ENCODE measurements around the gene AKTIP. TPM values are rescaled to one million over a fixed set of nuclear protein-coding genes. Genes with fewer than 3 reads are reported as not detected.
"Not testable (repeated sequence)": the region's sequence is repeated elsewhere in the genome, so short reads cannot be mapped to it uniquely, and the experiment has no call there.

AKTIP gene
- total RNA-seq, 4 donors from 2014 or later: 30.2 to 55.5 (median 36.6) TPM

DNA sequence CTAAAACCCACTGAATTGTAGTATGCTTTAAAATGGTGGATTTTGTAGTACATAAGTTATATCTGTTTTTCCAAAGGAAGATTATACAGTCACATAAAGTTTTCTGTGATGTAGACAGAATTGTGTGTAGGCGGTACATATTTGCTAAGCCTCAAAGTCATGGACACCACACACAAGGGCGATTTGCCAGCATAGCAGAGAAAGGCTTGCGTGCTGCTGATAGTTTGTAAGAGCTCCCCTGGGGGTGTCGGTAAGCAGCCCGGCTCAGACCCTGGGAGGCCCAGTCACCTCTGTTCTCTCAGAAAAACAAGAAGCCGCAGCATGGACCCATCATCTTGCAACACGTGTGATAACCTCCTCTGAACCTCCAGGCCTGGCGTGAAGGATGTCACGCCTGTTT is 38.3 kb upstream of the AKTIP start:
- Histone ChIP-seq H3K9me3 (no peaks in the 10 kb centered on the region), H3K4me3 (no peak overlapping the region), H3K36me3 (no peaks in the 10 kb centered on the region), H3K27ac (no peak overlapping the region), H3K27me3 (peaks cover 2% of the 10 kb centered on the region), H3K4me1 (no peaks in the 10 kb centered on the region)
- no peak for DNase-seq (ENCODE audit: low spot score in 2 of 2)
- TF ChIP-seq EP300 (IDR thresholded peaks at IDR 0.05) (no peak), POLR2A (IDR thresholded peaks at IDR 0.05) (no peak), POLR2AphosphoS5 (IDR thresholded peaks at IDR 0.05) (no peak)
- TF ChIP-seq, protein P1, sequence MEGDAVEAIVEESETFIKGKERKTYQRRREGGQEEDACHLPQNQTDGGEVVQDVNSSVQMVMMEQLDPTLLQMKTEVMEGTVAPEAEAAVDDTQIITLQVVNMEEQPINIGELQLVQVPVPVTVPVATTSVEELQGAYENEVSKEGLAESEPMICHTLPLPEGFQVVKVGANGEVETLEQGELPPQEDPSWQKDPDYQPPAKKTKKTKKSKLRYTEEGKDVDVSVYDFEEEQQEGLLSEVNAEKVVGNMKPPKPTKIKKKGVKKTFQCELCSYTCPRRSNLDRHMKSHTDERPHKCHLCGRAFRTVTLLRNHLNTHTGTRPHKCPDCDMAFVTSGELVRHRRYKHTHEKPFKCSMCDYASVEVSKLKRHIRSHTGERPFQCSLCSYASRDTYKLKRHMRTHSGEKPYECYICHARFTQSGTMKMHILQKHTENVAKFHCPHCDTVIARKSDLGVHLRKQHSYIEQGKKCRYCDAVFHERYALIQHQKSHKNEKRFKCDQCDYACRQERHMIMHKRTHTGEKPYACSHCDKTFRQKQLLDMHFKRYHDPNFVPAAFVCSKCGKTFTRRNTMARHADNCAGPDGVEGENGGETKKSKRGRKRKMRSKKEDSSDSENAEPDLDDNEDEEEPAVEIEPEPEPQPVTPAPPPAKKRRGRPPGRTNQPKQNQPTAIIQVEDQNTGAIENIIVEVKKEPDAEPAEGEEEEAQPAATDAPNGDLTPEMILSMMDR (IDR thresholded peaks at IDR 0.05): no peak
- WGBS: 86% methylated on average over 9 of the region's 9 CpGs

DNA sequence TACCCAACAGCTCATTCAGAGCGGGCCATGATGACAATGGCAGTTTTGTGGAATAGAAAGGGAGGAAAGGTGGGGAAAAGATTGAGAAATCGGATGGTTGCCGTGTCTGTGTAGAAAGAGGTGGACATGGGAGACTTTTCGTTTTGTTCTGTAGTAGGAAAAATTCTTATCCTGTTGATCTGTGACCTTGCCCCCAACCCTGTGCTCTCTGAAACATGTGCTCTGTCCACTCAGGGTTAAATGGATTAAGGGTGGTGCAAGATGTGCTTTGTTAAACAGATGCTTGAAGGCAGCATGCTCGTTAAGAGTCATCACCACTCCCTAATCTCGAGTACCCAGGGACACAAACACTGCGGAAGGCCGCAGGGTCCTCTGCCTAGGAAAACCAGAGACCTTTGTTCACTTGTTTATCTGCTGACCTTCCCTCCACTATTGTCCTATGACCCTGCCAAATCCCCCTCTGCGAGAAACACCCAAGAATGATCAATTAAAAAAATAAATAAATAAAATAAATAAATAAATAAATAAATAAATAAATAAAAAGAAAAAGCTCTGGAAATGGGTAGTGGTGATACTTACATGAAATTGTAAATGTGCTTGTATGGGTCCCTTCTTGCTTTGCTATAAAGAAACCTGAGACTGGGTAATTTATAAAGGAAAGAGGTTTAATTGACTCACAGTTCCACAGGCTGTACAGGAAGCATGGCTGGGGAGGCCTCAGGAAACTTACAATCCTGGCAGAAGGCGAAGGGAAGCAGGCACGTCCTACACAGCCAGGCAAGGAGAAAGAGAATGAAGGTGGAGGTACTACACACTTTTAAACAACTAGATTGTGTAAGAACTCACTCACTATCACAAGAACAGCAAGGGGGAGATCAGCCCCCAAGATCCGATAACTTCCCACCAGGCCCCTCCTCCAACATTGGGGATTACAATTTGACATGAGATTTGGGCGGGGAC is 37.0 kb upstream of the AKTIP start:
- H3K27me3 ChIP-seq; DNase-seq (ENCODE audit: low spot score in 2 of 2); H3K4me1 ChIP-seq; H3K4me3 ChIP-seq; H3K36me3 ChIP-seq; H3K9me3 ChIP-seq; H3K27ac ChIP-seq: not testable (repeated sequence)
- WGBS: 91% methylated on average over 13 of the region's 13 CpGs

DNA sequence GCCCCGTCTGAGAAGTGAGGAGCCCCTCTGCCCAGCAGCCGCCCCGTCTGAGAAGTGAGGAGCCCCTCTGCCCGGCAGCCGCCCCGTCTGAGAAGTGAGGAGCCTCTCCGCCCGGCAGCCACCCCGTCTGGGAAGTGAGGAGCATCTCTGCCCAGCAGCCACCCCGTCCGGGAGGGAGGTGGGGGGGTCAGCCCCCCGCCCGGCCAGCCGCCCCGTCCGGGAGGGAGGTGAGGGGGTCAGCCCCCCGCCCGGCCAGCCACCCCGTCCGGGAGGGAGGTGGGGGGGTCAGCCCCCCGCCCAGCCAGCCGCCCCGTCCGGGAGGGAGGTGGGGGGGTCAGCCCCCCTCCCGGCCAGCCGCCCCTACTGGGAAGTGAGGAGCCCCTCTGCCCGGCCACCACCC is 36.3 kb upstream of the AKTIP start:
- not testable (repeated sequence) for H3K9me3 ChIP-seq; H3K27ac ChIP-seq; H3K4me1 ChIP-seq; H3K4me3 ChIP-seq; DNase-seq (ENCODE audit: low spot score in 2 of 2); H3K27me3 ChIP-seq; H3K36me3 ChIP-seq
- WGBS: 87% methylated on average over 3 of the region's 27 CpGs

DNA sequence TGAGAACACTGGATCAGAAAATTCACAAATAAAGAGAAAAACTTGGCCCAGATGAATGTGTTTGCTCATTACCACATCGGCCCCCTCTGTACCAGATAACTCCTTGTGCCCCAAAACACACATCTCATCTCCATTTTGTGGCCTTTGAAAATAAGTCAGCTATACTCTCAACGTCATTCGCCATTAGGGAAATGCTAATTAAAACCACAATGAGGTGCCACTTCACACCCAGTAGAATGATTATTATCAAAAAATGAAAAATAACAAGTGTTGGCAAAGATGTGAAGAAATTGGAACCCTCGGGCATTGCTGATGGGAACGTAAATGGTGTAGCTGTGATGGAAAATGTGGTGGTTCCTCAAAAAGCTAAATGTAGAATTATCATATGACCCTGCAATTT is 34.6 kb upstream of the AKTIP start:
- H3K27ac ChIP-seq: no peak overlapping the region
- H3K4me3 ChIP-seq: no peak overlapping the region
- 80% methylated on average over 5 of the region's 5 CpGs for WGBS
- TF ChIP-seq POLR2AphosphoS5 (IDR thresholded peaks at IDR 0.05) (no peak), EP300 (IDR thresholded peaks at IDR 0.05) (no peak), POLR2A (IDR thresholded peaks at IDR 0.05) (no peak)
- TF ChIP-seq, protein P1 (IDR thresholded peaks at IDR 0.05): no peak
- H3K9me3 ChIP-seq: no peaks in the 10 kb centered on the region
- no peaks in the 10 kb centered on the region for H3K27me3 ChIP-seq
- H3K36me3 ChIP-seq: no peaks in the 10 kb centered on the region
- H3K4me1 ChIP-seq: no peaks in the 10 kb centered on the region
- no peak for DNase-seq (ENCODE audit: low spot score in 2 of 2)

DNA sequence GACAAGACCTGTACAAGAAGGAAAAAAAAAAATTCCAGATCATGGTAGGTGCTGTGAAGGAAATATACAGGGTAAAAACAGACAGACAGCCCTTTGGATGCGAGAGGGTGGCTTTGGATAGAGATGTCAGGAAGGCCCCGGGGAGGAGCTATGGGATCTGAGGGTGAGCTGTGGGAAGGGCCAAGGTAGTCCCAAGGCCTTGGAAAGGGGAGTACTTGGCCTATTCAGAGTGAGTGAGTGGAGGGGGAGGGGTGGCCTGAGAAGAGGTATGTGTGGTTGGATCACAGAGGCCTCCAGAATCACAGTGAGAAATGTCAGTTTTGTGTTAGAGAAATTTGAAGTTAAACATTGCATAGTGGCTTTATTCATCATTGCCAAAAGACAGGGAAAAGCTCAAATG is 31.2 kb upstream of the AKTIP start:
- H3K27me3 ChIP-seq: no peaks in the 10 kb centered on the region
- H3K27ac ChIP-seq: no peak overlapping the region
- TF ChIP-seq POLR2A (IDR thresholded peaks at IDR 0.05) (no peak), POLR2AphosphoS5 (IDR thresholded peaks at IDR 0.05) (no peak)
- TF ChIP-seq, protein P1 (IDR thresholded peaks at IDR 0.05): no peak
- no peaks in the 10 kb centered on the region for H3K4me1 ChIP-seq
- WGBS: 92% methylated on average over 2 of the region's 2 CpGs
- no peak overlapping the region for H3K4me3 ChIP-seq
- H3K9me3 ChIP-seq: no peaks in the 10 kb centered on the region
- H3K36me3 ChIP-seq: no peaks in the 10 kb centered on the region
- DNase-seq (ENCODE audit: low spot score in 2 of 2): no peak

DNA sequence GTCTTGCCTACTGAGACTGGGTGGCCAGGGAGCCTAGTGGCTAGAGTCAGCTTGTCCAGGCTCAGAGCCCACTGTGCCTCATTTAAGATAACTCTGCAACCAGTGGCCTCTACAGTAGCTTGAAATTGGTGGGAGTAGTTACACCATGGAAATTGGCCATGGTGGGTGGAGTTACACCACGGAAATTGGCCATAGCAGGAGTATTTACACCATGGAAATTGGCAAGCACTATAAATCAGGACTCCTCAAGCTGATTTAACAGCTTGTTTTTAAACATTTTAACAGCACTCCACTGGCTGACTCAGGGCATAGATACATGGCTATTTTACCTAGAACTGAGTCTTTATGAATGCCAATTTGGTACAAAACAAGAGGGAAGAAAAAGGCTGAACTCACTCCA is 27.7 kb upstream of the AKTIP start:
- H3K9me3 ChIP-seq: no peaks in the 10 kb centered on the region
- H3K27me3 ChIP-seq: no peaks in the 10 kb centered on the region
- no peaks in the 10 kb centered on the region for H3K4me1 ChIP-seq
- DNase-seq (ENCODE audit: low spot score in 2 of 2): no peak
- H3K4me3 ChIP-seq: no peak overlapping the region
- 50% methylated on average over 1 of the region's 1 CpG for WGBS
- H3K36me3 ChIP-seq: no peaks in the 10 kb centered on the region
- no peak overlapping the region for H3K27ac ChIP-seq
- TF ChIP-seq POLR2AphosphoS5 (IDR thresholded peaks at IDR 0.05) (no peak), POLR2A (IDR thresholded peaks at IDR 0.05) (no peak)
- TF ChIP-seq, protein P1 (IDR thresholded peaks at IDR 0.05): no peak

Data from suprapubic skin (tissue), 4 donors.